ENCODE data around the gene GRIN3B.

The GRIN3B gene

GRCh38 chr19:963486-963951 is 36.7 kb upstream of the GRIN3B start:
- TF ChIP-seq REST (IDR thresholded peaks at IDR 0.05; ENCODE audit: insufficient read depth in 1 of 2, low read depth in 2 of 2, low read length in 2 of 2): no peak
- TF ChIP-seq POLR2AphosphoS5 (IDR thresholded peaks at IDR 0.05; ENCODE audit: low read depth, low read length): no peak

- TF ChIP-seq FOXP2 (optimal IDR thresholded peaks at IDR 0.05; ENCODE audit: borderline replicate concordance, extremely low read depth, extremely low read length, insufficient read depth): no peak
- no peak for TF ChIP-seq SIN3A (IDR thresholded peaks at IDR 0.05; ENCODE audit: borderline replicate concordance, insufficient read depth, low read length)
- TF ChIP-seq REST (IDR thresholded peaks at IDR 0.05; ENCODE audit: insufficient read depth in 1 of 2, low read depth in 2 of 2, low read length in 2 of 2): no peak
- TF ChIP-seq POLR2AphosphoS5 (IDR thresholded peaks at IDR 0.05; ENCODE audit: low read depth, low read length): no peak
- TF ChIP-seq TAF1 (IDR thresholded peaks at IDR 0.05; ENCODE audit: borderline replicate concordance, insufficient read depth, low read length): no peak
These were observed 36.1 kb upstream of the GRIN3B start for GRCh38 chr19:964116-964520.

- TF ChIP-seq FOXP2 (optimal IDR thresholded peaks at IDR 0.05; ENCODE audit: borderline replicate concordance, extremely low read depth, extremely low read length, insufficient read depth) (no peak), REST (IDR thresholded peaks at IDR 0.05; ENCODE audit: insufficient read depth in 1 of 2, low read depth in 2 of 2, low read length in 2 of 2) (no peak), SIN3A (IDR thresholded peaks at IDR 0.05; ENCODE audit: borderline replicate concordance, insufficient read depth, low read length) (no peak), POLR2AphosphoS5 (IDR thresholded peaks at IDR 0.05; ENCODE audit: low read depth, low read length) (no peak), TAF1 (IDR thresholded peaks at IDR 0.05; ENCODE audit: borderline replicate concordance, insufficient read depth, low read length) (no peak)
These were observed 35.2 kb upstream of the GRIN3B start for GRCh38 chr19:964761-965694.

GRCh38 chr19:966485-967088 is 33.6 kb upstream of the GRIN3B start:
- TF ChIP-seq FOXP2 (optimal IDR thresholded peaks at IDR 0.05; ENCODE audit: borderline replicate concordance, extremely low read depth, extremely low read length, insufficient read depth) (no peak), POLR2AphosphoS5 (IDR thresholded peaks at IDR 0.05; ENCODE audit: low read depth, low read length) (no peak), REST (IDR thresholded peaks at IDR 0.05; ENCODE audit: insufficient read depth in 1 of 2, low read depth in 2 of 2, low read length in 2 of 2) (no peak), SIN3A (IDR thresholded peaks at IDR 0.05; ENCODE audit: borderline replicate concordance, insufficient read depth, low read length) (no peak), TAF1 (IDR thresholded peaks at IDR 0.05; ENCODE audit: borderline replicate concordance, insufficient read depth, low read length) (no peak)
